ENCODE measurements around the gene ELOVL5. TPM values are rescaled to one million over a fixed set of nuclear protein-coding genes. Genes with fewer than 3 reads are reported as not detected.
"Not testable (repeated sequence)": the region's sequence is repeated elsewhere in the genome, so short reads cannot be mapped to it uniquely, and the experiment has no call there.

ELOVL5 gene
- total RNA-seq, 1 donor from 2014 or later: 64.5 TPM

GRCh38 chr6:53328375-53328774 lies 20.4 kb downstream of the ELOVL5 start:
- DNase-seq (ENCODE audit: low spot score): no peak

- DNase-seq (ENCODE audit: low spot score): no peak
Observed at GRCh38 chr6:53327017-53327395, 21.7 kb downstream of the ELOVL5 start.

GRCh38 chr6:53326372-53327016 lies 22.3 kb downstream of the ELOVL5 start:
- no peak for DNase-seq (ENCODE audit: low spot score)

- DNase-seq (ENCODE audit: low spot score): no peak
Observed at GRCh38 chr6:53325785-53326184, 23.0 kb downstream of the ELOVL5 start.

- no peak for DNase-seq (ENCODE audit: low spot score)
Observed at GRCh38 chr6:53322188-53323029, 26.3 kb downstream of the ELOVL5 start.

GRCh38 chr6:53321701-53322100 lies 27.0 kb downstream of the ELOVL5 start:
- no peak for DNase-seq (ENCODE audit: low spot score)

- no peak for DNase-seq (ENCODE audit: low spot score)
Observed at GRCh38 chr6:53320964-53321363, 27.8 kb downstream of the ELOVL5 start.

GRCh38 chr6:53318429-53318828 lies 30.3 kb downstream of the ELOVL5 start:
- no peak for DNase-seq (ENCODE audit: low spot score)

- no peak for DNase-seq (ENCODE audit: low spot score)
Observed at GRCh38 chr6:53317861-53318260, 30.9 kb downstream of the ELOVL5 start.

GRCh38 chr6:53317299-53317698 lies 31.5 kb downstream of the ELOVL5 start:
- not testable (repeated sequence) for DNase-seq (ENCODE audit: low spot score)

GRCh38 chr6:53316142-53316541 lies 32.6 kb downstream of the ELOVL5 start:
- no peak for DNase-seq (ENCODE audit: low spot score)

GRCh38 chr6:53315086-53315724 lies 33.5 kb downstream of the ELOVL5 start:
- DNase-seq (ENCODE audit: low spot score): no peak

- no peak for DNase-seq (ENCODE audit: low spot score)
Observed at GRCh38 chr6:53313784-53314400, 34.9 kb downstream of the ELOVL5 start.

- no peak for DNase-seq (ENCODE audit: low spot score)
Observed at GRCh38 chr6:53312355-53312754, 36.4 kb downstream of the ELOVL5 start.

- no peak for DNase-seq (ENCODE audit: low spot score)
Observed at GRCh38 chr6:53311586-53311935, 37.2 kb downstream of the ELOVL5 start.

- no peak for DNase-seq (ENCODE audit: low spot score)
Observed at GRCh38 chr6:53310771-53311585, 37.8 kb downstream of the ELOVL5 start.

- DNase-seq (ENCODE audit: low spot score): no peak
Observed at GRCh38 chr6:53309901-53310300, 38.8 kb downstream of the ELOVL5 start.

- no peak for DNase-seq (ENCODE audit: low spot score)
Observed at GRCh38 chr6:53309059-53309900, 39.5 kb downstream of the ELOVL5 start.

GRCh38 chr6:53306819-53307347 lies 41.9 kb downstream of the ELOVL5 start:
- no peak for DNase-seq (ENCODE audit: low spot score)

GRCh38 chr6:53306217-53306616 lies 42.5 kb downstream of the ELOVL5 start:
- DNase-seq (ENCODE audit: low spot score): not testable (repeated sequence)
